ENCODE data around the gene TMEM164. TPM values are rescaled to one million over a fixed set of nuclear protein-coding genes. Genes with fewer than 3 reads are reported as not detected.

Gene TMEM164
- total and polyA plus RNA-seq, 2 of the 4 experiments (the other 2 are of a cell fraction), result 6.3 to 7.1 TPM

DNA sequence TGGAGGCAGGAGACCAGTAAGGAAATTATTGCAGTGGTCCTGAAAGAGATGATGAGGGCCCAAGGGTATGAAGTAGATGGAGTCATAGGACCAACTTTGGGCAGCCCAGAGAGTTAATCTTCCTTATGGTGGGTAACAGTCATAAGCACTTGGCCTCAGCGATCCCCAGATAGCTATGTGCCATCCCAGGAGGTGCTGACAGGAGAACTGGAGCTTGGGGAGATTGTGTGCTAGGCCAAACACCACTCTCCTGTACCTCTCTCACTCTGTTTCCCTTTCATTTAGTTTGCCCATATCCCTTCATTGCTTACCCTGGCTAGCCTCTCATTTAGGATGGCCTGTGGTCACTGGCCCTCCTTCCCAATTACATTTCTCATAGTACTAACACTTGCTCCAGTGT lies 60.0 kb downstream of the TMEM164 start:
- H2AFZ ChIP-seq (replicated peaks; ENCODE audit: low read length, poor library complexity), result no peak overlapping the region
- H2AK5ac ChIP-seq (ENCODE audit: low read depth, low read length), result no peak overlapping the region
- TF ChIP-seq RFX5 (IDR thresholded peaks at IDR 0.05; ENCODE audit: low read depth, low read length) (no peak), CEBPB (IDR thresholded peaks at IDR 0.05; ENCODE audit: low read depth, low read length) (no peak), MAFK (IDR thresholded peaks at IDR 0.05; ENCODE audit: low read depth, low read length) (no peak), POLR2A (IDR thresholded peaks at IDR 0.05; ENCODE audit: low read depth, low read length) (no peak), CHD1 (IDR thresholded peaks at IDR 0.05; ENCODE audit: low read depth, low read length) (no peak), MXI1 (IDR thresholded peaks at IDR 0.05; ENCODE audit: borderline replicate concordance, low read depth, low read length) (no peak), BHLHE40 (IDR thresholded peaks at IDR 0.05; ENCODE audit: low read depth, low read length) (no peak), RAD21 (IDR thresholded peaks at IDR 0.05; ENCODE audit: low read length) (no peak), MAZ (IDR thresholded peaks at IDR 0.05; ENCODE audit: borderline replicate concordance, low read depth, low read length) (no peak), NFE2L2 (IDR thresholded peaks at IDR 0.05; ENCODE audit: low read depth, low read length) (no peak), RCOR1 (IDR thresholded peaks at IDR 0.05; ENCODE audit: insufficient replicate concordance, low read length) (no peak), SMC3 (IDR thresholded peaks at IDR 0.05; ENCODE audit: low read depth, low read length) (no peak), FOS (IDR thresholded peaks at IDR 0.05; ENCODE audit: low read depth, low read length) (no peak)
- TF ChIP-seq, protein P1, sequence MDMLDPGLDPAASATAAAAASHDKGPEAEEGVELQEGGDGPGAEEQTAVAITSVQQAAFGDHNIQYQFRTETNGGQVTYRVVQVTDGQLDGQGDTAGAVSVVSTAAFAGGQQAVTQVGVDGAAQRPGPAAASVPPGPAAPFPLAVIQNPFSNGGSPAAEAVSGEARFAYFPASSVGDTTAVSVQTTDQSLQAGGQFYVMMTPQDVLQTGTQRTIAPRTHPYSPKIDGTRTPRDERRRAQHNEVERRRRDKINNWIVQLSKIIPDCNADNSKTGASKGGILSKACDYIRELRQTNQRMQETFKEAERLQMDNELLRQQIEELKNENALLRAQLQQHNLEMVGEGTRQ (IDR thresholded peaks at IDR 0.05; ENCODE audit: low read depth, low read length), result no peak
- TF ChIP-seq, protein P2, sequence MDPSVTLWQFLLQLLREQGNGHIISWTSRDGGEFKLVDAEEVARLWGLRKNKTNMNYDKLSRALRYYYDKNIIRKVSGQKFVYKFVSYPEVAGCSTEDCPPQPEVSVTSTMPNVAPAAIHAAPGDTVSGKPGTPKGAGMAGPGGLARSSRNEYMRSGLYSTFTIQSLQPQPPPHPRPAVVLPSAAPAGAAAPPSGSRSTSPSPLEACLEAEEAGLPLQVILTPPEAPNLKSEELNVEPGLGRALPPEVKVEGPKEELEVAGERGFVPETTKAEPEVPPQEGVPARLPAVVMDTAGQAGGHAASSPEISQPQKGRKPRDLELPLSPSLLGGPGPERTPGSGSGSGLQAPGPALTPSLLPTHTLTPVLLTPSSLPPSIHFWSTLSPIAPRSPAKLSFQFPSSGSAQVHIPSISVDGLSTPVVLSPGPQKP (IDR thresholded peaks at IDR 0.05; ENCODE audit: borderline replicate concordance, low read depth, low read length), result no peak
- TF ChIP-seq, protein P3, sequence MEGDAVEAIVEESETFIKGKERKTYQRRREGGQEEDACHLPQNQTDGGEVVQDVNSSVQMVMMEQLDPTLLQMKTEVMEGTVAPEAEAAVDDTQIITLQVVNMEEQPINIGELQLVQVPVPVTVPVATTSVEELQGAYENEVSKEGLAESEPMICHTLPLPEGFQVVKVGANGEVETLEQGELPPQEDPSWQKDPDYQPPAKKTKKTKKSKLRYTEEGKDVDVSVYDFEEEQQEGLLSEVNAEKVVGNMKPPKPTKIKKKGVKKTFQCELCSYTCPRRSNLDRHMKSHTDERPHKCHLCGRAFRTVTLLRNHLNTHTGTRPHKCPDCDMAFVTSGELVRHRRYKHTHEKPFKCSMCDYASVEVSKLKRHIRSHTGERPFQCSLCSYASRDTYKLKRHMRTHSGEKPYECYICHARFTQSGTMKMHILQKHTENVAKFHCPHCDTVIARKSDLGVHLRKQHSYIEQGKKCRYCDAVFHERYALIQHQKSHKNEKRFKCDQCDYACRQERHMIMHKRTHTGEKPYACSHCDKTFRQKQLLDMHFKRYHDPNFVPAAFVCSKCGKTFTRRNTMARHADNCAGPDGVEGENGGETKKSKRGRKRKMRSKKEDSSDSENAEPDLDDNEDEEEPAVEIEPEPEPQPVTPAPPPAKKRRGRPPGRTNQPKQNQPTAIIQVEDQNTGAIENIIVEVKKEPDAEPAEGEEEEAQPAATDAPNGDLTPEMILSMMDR (conservative IDR thresholded peaks at IDR 0.05; ENCODE audit: low read depth, low read length), result no peak
- H3K14ac ChIP-seq (replicated peaks; ENCODE audit: low read depth, low read length), result no peak overlapping the region
- CTCF ChIA-PET, result no interaction called here
- H3K27me3 ChIP-seq (ENCODE audit: control insufficient read depth, insufficient read depth, low read length), result no peaks in the 10 kb centered on the region; the same call in 1 of the 2 replicates
- no CpG with 5 or more reads among the region's 1 CpG for WGBS, 2 experiments (ENCODE audit: extremely low coverage in 2 of 2, insufficient read length in 1 of 2)
- no peak overlapping the region for H2BK5ac ChIP-seq (ENCODE audit: low read depth, low read length, poor library complexity, severe bottlenecking)
- H3K27ac ChIP-seq (ENCODE audit: insufficient read depth, low read length), result no peak overlapping the region
- H4K8ac ChIP-seq (ENCODE audit: low read depth in 2 of 2, low read length in 2 of 2), result no peak overlapping the region
- no peak overlapping the region for H3K4ac ChIP-seq (ENCODE audit: low read depth, low read length)
- intact Hi-C loops (cut with micrococcal nuclease) (no loop called here), dilution Hi-C loops (cut with HindIII; ENCODE audit: low sequenced_read_pairs, unreplicated experiment) (no loop called here), in situ Hi-C loops (cut with MboI; ENCODE audit: low sequenced_read_pairs) (no loop called here)
- no peak overlapping the region for H2AK9ac ChIP-seq (replicated peaks; ENCODE audit: low read depth, low read length, poor library complexity)
- H2BK120ac ChIP-seq (ENCODE audit: low read depth, low read length), result no peak overlapping the region
- no peaks in the 10 kb centered on the region for H3K4me1 ChIP-seq (ENCODE audit: control insufficient read depth, insufficient read depth, low read length)
- H3K56ac ChIP-seq (ENCODE audit: extremely low read depth, insufficient read depth, low read length), result no peak overlapping the region
- H4K20me1 ChIP-seq (ENCODE audit: insufficient read depth, low read length), result no peaks in the 10 kb centered on the region
- no peak overlapping the region for H2BK20ac ChIP-seq (ENCODE audit: low read depth, low read length)
- DNase-seq, result no peak
- no peak overlapping the region for H4K91ac ChIP-seq (ENCODE audit: insufficient read depth, low read depth, low read length)
- no peak overlapping the region for H4K5ac ChIP-seq (ENCODE audit: low read depth, low read length)
- H2BK15ac ChIP-seq (ENCODE audit: low read depth, low read length), result no peak overlapping the region
- no peak overlapping the region for H3K4me3 ChIP-seq (ENCODE audit: insufficient read depth, low read depth, low read length)
- POLR2A ChIA-PET (ENCODE audit: unreplicated experiment), result no interaction called here
- ATAC-seq (ENCODE audit: low read depth), result no peak
- H3K23ac ChIP-seq (ENCODE audit: low read depth, low read length), result no peak overlapping the region
- H3K9ac ChIP-seq (ENCODE audit: low read depth, low read length), result no peak overlapping the region
- no peak overlapping the region for H3K18ac ChIP-seq (ENCODE audit: low read depth, low read length)
- no peaks in the 10 kb centered on the region for H3K9me3 ChIP-seq (ENCODE audit: control insufficient read depth, insufficient read depth, low read length)
- no TSS peak for BruUV-seq (replicated peaks)
- no peak overlapping the region for H3K4me2 ChIP-seq (ENCODE audit: low read depth, low read length)
- H3K9me1 ChIP-seq (ENCODE audit: insufficient read depth, low read length), result no peaks in the 10 kb centered on the region
- H3K36me3 ChIP-seq (ENCODE audit: control insufficient read depth, insufficient read depth, low read length), result 0 out of 2 replicates have a peak, but pooled peaks cover 2% of the 10 kb centered on the region
- no peaks in the 10 kb centered on the region for H3K79me1 ChIP-seq (ENCODE audit: low read depth in 1 of 2, low read length in 2 of 2)

Measured in IMR-90 (cell line).